Measurements from ENCODE around the gene FOXRED2.
A peak's percentile ranks its signal among the peaks of the same experiment; 100 is the strongest.
"Not testable (repeated sequence)": the region's sequence is repeated elsewhere in the genome, so short reads cannot be mapped to it uniquely, and the experiment has no call there.

Gene FOXRED2

GRCh38 chr22:36469094-36469710 lies 37.6 kb downstream of the FOXRED2 start:
- no peak for DNase-seq

GRCh38 chr22:36467946-36468345 lies 38.9 kb downstream of the FOXRED2 start:
- peak; percentile 60 for DNase-seq

DNA sequence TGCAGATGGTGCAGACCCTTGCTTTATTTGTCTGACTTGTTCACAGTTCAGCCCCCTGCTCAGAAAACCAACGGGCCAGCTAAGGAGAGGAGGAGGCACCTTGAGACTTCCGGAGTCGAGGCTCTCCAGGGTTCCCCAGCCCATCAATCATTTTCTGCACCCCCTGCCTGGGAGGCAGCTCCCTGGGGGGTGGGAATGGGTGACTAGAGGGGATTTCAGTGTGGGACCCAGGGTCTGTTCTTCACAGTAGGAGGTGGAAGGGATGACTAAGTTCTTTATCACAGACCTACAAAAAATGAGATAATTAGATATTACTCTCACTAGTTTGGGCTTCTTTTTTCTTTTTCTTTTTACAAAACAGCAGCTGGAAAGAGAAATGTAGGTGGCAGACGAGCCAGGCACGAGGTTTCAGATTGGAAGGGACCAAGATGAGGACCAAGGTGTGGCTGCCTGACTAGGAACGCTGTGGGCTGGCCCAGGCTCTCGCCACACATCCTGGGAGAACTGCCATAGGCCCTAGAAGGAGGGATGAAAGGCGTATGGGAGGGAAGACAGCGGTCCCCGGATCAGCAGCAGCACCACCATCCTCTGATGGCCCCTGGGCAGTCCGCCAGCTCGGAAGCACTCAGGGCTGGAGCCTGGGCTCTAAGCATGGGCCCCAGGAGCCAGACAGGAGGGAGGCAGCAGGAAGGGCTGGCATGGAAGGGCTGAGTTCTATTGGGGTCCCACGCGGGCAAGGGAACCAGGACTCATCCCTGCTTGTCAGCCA lies 39.6 kb downstream of the FOXRED2 start:
- no peak for DNase-seq

GRCh38 chr22:36466258-36466657 lies 40.6 kb downstream of the FOXRED2 start:
- no peak for DNase-seq

DNA sequence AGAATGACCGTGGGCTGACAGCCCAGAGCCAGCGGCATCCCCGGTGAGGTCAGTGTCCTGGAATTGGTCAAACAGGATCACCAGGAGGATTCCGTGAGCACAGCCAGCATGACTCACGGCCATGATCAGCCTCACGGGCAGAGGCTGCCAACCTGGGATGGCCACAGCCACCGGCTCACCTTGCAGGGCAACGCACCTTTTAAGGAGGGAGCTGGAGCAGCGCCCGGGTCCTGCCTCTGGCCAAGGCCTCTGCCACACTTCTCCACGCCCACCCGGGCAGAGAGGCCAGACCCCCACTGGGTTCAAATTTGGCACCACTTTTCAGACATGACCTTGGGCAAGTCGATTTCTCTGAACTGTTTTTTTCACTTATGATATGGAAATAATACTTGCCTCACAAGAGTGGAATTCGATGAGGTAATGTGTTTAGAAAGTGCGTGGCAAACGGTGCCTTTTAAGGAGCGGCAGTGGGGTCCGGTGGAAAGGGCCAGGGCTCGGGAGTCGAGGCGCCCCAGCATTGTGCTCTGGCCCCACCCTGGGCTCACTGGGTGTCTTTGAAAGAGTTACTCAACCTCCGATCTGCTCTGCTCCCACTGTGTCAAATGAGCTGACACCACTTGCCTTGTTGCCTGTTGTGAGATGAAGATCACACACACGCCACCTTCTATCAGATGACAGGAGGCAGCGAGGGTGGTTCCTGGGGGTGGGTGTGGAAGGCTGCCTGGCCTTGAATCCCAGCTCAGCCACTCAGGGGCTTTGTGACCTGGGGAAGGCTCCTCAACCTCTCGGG lies 41.4 kb downstream of the FOXRED2 start:
- no peak for DNase-seq

DNA sequence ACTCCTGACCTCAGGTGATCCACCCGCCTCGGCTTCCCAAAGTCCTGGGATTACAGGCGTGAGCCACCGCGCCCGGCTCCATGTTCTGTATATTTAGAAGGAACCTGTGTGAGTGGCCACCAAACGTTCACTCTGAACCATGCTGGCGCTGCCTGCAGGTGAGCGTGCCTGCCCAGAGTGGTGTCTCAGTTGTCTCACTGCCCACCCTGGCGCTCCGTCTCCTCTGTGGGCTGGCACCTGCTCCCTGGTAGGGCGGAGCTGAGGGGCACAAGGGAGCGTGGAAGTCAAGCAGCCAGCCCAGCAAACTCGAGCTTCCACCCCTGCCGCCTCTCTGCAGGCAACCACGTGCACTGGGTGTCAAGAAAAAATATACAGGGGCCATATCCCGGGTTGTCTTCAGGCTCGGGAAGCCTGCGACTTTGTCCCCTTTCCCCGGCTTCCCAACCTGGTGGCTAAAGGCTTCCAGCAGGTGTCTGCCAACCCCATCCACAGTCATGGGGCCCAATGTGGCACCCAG lies 42.1 kb downstream of the FOXRED2 start:
- DNase-seq = no peak

DNA sequence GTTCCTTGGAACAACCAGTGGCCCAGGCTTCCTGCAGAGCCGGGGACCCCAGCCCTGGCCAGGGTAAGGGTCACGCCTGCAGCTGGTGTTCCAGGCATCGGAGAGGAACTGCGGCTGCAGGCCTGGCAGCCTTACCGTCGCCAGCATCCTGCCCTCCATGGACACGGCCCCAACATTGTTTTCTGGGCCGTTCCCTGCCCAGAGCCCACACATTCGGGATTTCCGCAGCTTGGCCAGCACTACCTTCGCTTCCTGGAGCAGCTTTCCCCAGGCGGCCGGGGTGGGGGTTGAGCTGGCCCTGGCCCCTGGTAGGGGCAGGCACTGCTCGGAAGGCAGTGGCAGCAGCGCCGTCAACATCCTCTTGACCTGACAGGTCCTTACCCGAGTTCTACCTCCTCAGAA lies 43.1 kb downstream of the FOXRED2 start:
- no peak for DNase-seq

- no peak for DNase-seq
Observed at GRCh38 chr22:36461665-36462649, 44.9 kb downstream of the FOXRED2 start.

GRCh38 chr22:36460202-36460601 lies 46.6 kb downstream of the FOXRED2 start:
- no peak for DNase-seq

DNA sequence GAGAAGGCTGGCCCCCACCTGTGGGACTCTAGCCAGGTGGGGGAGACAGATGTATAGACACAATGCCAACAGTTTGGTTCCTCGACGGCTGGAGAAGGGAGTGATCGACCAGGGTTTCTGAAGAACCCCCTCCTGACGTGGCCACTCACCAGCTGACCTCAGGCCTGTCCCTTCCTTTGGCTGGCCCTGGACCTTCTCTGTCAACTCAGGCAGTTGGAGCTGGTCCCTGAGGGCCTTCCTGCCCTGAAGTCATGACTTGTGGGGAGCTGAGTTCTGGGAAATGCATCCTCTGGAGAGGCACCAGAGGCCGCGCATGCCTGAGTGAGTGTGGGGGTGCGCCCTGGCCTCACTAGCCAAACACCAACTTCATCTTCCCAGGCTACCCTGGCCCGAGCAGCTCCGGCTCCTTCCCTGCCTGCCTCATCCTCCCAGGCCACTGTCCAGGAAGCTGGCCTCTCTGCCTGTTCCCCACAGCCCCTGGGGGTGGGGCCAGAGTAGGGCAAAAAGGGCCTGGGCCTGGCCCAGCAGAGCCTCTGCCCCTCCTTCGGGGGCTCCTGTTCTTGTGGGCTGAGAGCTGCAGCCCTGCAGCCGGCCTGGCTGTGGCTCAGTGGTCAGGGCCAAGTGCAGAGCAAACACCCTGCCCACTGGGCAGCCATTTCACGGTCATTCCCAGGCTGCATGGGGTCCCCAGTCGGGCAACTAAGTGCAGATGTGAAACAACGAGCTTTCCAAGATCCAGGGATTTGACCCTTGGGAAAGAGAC lies 49.0 kb downstream of the FOXRED2 start:
- no peak for DNase-seq

- DNase-seq = no peak
Observed at GRCh38 chr22:36456464-36456845, 50.4 kb downstream of the FOXRED2 start.

DNA sequence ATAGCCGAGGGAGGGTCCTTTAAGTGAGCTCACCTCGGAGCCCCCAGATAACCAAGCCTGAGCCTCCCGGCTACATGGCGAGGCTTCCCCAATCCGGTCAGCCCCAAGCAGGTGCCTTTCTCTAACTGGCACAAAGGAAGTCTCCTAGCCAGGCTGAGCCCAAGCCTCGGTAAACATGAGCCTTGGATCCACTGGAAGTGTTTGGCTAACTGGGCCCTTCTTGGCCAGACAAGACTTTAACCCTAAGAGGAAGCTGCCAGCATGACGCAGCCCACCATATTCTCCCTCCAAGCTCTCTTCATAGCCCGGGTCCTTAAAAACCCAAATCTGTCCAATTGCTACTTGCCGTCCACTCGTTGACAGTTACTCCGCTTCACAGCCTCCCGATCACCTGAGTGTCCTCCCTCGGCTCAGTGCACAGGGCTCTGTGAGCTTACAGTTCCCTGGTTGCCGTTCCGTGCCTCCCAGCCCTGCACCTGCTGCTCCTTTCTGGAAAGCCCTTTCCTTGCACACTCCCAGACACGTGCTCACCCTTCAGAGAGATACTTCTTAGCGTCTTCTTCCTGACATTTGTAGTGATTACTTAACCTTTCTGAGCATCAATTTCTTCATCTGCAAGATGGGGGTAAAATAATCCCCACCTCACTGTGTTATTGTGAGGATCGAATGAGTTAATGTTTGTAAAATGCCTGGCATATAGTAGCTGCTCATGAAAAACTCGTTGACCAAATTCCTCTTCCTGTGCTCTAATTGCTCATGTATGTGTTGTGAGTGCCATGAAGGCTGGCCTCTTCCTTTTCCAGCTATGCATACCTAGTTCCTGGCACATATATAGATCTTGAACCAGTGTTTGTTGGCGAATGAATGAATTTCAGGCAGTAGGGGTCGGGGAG lies 51.0 kb downstream of the FOXRED2 start:
- no peak for DNase-seq

DNA sequence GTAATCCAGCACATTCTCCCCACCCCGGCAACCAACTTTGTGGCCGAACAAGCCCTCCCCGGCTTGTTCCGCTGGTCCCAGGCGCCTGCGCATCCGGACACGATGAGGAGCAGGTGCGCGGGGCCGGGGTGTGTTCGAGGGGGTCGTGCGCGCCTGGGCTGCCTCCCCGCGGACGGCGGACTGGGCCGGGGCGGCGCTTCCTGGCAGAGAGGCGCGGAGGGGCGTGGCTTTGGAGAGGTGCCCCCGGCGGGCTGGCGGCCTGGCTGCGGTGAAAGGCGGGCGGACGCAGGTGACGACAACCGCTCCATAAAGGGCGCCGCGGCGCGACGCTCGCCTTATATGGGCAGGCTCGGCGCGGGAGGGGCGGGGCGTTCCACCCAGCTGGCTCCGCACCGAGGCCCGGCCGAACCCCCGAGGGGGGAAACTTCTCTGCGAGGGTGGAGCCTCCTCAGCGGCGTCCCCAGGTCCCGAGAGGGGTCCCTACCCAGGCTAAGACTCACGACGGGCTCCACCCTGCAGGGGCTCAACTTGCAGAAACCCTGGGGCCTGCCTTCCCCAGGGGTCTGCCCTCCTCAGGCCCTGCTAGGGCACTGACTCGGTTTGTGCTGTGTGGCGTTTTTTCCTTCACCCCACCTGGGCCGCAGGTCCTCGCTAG lies 51.8 kb downstream of the FOXRED2 start:
- peak; percentile 98 for DNase-seq

DNA sequence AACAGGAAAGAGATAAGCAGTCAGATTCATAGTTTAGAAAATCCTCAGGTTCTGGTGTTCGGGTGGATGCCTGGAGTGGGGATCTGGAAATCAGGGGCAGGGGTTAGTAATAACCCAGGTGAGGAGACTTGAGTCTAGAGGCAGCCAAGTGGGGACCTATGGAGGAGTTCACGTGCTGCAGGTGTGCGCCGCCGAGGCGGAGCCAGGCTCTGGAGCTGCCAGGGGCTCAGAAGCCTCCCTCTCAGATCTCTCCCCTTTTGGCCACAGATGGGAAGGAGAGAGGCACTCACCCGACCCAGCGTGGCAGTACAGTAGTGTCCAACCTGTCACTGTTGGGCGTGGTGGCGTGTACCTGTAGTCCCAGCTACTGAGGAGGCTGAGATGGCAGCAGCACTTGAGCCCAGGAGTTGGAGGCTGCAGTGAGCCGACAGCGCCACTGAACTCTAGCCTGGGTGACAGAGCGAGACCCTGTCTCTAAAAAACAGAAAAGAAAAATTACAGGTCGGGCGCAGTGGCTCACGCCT lies 52.9 kb downstream of the FOXRED2 start:
- DNase-seq = no peak

DNA sequence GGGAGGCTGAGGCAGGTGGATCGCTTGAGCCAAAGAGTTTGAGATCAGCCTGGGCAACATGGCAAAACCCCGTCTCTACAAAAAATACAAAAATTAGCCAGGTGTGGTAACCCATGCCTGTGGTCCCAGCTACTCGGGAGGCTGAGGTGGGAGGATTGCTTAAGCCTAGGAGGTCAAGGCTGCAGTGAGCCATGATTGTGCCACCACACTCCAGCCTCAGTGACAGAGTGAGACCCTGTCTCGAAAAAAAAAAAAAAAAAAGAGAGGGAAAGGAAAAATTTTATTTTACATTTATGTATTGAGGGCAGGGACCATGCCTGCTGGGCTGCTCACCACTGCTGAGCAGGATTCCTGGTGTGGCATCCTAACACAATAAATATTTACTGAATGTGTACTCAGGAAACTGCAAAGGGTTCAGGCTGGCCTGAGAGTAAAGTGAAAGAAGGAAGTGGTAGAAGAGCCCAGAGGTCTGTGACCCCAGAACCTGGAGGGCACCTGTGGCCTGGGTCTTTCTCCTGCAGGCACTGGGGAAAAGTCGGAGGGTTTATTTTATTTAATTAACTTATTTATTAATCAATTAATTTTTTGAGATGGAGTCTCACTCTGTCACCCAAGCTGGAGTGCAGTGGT lies 53.7 kb downstream of the FOXRED2 start:
- not testable (repeated sequence) for DNase-seq

DNA sequence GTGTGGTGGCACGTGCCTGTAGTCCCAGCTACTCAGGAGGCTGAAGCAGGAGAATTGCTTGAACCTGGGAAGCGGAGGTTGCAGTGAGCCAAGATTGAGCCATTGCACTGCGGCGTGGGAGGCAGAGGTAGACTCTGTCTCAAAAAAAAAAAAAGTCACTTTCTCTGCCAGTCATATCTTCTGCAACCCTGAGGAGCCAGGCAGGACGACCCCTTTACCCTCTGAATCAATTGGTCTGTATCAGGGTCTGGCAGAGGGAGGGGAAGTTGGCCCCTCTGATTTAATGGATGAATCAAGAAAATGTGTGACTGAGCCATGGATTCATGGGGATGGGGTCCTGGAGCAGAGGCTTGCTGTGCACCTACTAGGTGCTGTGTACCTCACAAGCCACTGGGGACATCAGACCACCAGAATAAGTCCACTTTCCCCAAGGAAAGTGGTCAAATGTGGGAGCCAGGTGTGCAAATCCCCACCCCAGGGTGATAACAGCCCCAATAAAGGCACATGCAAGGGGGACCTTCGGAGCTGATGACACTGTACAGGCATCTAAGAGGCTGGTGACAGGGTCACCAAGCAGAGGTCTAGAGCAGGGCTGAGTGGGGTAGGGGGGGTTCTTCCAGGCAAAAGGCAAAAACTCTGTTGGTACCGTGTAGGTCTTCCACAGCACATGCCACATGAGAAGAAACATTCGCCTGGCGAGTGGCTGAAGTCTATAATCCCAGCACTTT lies 54.4 kb downstream of the FOXRED2 start:
- DNase-seq = peak; percentile 53

DNA sequence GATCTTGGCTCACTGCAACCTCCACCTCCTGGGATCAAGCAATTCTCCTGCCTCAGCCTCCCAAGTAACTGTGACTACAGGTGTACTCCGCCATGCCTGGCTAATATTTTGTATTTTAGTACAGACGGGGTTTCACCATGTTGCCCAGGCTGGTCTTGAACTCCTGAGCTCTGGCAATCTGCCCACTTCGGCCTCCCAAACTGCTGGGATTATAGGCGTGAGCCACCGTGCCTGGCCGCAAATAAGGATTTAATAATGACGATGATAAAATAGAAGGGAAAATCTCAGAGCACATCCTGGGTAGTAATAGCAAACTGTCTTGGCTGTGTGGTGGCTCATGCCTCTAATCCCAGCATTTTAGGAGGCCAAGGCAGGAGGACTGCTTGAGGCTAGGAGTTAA lies 55.9 kb downstream of the FOXRED2 start:
- DNase-seq = not testable (repeated sequence)

- DNase-seq = no peak
Observed at GRCh38 chr22:36449596-36450175, 57.2 kb downstream of the FOXRED2 start.

Data from stimulated activated CD8-positive, alpha-beta memory T cell treated with anti-CD3 and anti-CD28 coated beads, Interleukin-4, amount 100 ng/mL, for 48 hours (primary cell).